Endothelial cell (in vitro differentiated cells): Measurements from ENCODE around the gene MANF. TPM values are rescaled to one million over a fixed set of nuclear protein-coding genes. Genes with fewer than 3 reads are reported as not detected.

Source experiments
- DNase-seq: peaks from one replicate; pipeline ENCODE4 v3.0.0; 2021; ENCODE audit warnings: low spot score
- H3K27ac Mint-ChIP-seq: one replicate; pipeline ENCODE4 v1.8.0; 2021; ENCODE audit warnings: mixed read lengths, inconsistent platforms; ENCODE audit not compliant: unreplicated experiment
- H3K27me3 Mint-ChIP-seq: one replicate; pipeline ENCODE4 v1.8.0; 2021; ENCODE audit warnings: mild to moderate bottlenecking, moderate library complexity, mixed read lengths, inconsistent platforms; ENCODE audit not compliant: unreplicated experiment
- H3K36me3 Mint-ChIP-seq: one replicate; pipeline ENCODE4 v1.8.0; 2021; ENCODE audit warnings: mild to moderate bottlenecking, low read depth, mixed read lengths, inconsistent platforms; ENCODE audit not compliant: unreplicated experiment
- H3K4me1 Mint-ChIP-seq: one replicate; pipeline ENCODE4 v1.8.0; 2021; ENCODE audit warnings: mild to moderate bottlenecking, mixed read lengths, inconsistent platforms; ENCODE audit not compliant: unreplicated experiment
- H3K4me3 Mint-ChIP-seq: one replicate; pipeline ENCODE4 v1.8.0; 2021; ENCODE audit warnings: mild to moderate bottlenecking, mixed read lengths, inconsistent platforms; ENCODE audit not compliant: unreplicated experiment
- H3K9me3 Mint-ChIP-seq: one replicate; pipeline ENCODE4 v1.8.0; 2021; ENCODE audit warnings: mixed read lengths, inconsistent platforms; ENCODE audit not compliant: unreplicated experiment
- total RNA-seq: library from RNA; stranded (reverse); fragmentation: NEBNext Ultra II Directional; extraction: Animal tissue kit (Norgen Biotek cat#: 25700); gene quantifications from one replicate; pipeline ENCODE4 v1.2.1, GENCODE V29; 2021; ENCODE audit not compliant: unreplicated experiment
- TF ChIP-seq, protein P1 (sequence below): fragments of 200-600 bp; sonication (generic); IDR thresholded peaks from one replicate; pipeline ENCODE4 v1.5.0; 2021; ENCODE audit warnings: antibody characterized with exemption; ENCODE audit not compliant: unreplicated experiment

Gene MANF
- total RNA-seq, 1 donor from 2014 or later = 131 TPM

GRCh38 chr3:51353131-51353530, 32.0 kb upstream of the MANF start:
- Mint-ChIP-seq H3K4me1 (no peaks in the 10 kb centered on the region), H3K36me3 (no peaks in the 10 kb centered on the region), H3K4me3 (no peak overlapping the region), H3K27ac (no peak overlapping the region), H3K27me3 (no peaks in the 10 kb centered on the region), H3K9me3 (no peaks in the 10 kb centered on the region)
- no peak for DNase-seq
- TF ChIP-seq, protein P1, sequence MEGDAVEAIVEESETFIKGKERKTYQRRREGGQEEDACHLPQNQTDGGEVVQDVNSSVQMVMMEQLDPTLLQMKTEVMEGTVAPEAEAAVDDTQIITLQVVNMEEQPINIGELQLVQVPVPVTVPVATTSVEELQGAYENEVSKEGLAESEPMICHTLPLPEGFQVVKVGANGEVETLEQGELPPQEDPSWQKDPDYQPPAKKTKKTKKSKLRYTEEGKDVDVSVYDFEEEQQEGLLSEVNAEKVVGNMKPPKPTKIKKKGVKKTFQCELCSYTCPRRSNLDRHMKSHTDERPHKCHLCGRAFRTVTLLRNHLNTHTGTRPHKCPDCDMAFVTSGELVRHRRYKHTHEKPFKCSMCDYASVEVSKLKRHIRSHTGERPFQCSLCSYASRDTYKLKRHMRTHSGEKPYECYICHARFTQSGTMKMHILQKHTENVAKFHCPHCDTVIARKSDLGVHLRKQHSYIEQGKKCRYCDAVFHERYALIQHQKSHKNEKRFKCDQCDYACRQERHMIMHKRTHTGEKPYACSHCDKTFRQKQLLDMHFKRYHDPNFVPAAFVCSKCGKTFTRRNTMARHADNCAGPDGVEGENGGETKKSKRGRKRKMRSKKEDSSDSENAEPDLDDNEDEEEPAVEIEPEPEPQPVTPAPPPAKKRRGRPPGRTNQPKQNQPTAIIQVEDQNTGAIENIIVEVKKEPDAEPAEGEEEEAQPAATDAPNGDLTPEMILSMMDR = no peak

GRCh38 chr3:51353691-51354090, 31.4 kb upstream of the MANF start:
- TF ChIP-seq, protein P1 = no peak
- no peak overlapping the region for H3K4me3 Mint-ChIP-seq
- no peaks in the 10 kb centered on the region for H3K27me3 Mint-ChIP-seq
- DNase-seq = no peak
- H3K27ac Mint-ChIP-seq = no peak overlapping the region
- H3K4me1 Mint-ChIP-seq = no peaks in the 10 kb centered on the region
- no peaks in the 10 kb centered on the region for H3K9me3 Mint-ChIP-seq
- H3K36me3 Mint-ChIP-seq = no peaks in the 10 kb centered on the region

DNA sequence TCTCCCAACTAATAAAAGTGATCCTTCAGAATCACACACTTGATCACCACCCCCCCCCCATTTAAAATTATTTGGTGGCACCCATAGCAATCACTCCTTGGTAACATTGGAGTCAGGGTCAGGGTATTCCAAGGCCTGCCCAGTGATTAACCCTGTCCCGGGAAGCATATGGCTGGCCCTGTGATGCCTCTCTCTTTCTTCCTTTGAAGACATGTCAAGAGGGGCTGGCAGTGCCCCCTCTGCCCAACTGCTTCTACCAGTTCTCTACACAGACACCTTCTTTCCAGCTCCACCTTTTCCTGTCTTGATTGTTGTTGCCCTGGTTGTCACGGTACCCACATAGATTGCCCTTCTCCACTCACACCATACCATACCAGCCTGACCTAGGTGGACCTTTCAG, 30.9 kb upstream of the MANF start:
- no peak overlapping the region for H3K27ac Mint-ChIP-seq
- H3K4me1 Mint-ChIP-seq = no peaks in the 10 kb centered on the region
- no peak overlapping the region for H3K4me3 Mint-ChIP-seq
- no peaks in the 10 kb centered on the region for H3K27me3 Mint-ChIP-seq
- H3K36me3 Mint-ChIP-seq = no peaks in the 10 kb centered on the region
- DNase-seq = no peak
- H3K9me3 Mint-ChIP-seq = no peaks in the 10 kb centered on the region
- TF ChIP-seq, protein P1 = no peak

DNA sequence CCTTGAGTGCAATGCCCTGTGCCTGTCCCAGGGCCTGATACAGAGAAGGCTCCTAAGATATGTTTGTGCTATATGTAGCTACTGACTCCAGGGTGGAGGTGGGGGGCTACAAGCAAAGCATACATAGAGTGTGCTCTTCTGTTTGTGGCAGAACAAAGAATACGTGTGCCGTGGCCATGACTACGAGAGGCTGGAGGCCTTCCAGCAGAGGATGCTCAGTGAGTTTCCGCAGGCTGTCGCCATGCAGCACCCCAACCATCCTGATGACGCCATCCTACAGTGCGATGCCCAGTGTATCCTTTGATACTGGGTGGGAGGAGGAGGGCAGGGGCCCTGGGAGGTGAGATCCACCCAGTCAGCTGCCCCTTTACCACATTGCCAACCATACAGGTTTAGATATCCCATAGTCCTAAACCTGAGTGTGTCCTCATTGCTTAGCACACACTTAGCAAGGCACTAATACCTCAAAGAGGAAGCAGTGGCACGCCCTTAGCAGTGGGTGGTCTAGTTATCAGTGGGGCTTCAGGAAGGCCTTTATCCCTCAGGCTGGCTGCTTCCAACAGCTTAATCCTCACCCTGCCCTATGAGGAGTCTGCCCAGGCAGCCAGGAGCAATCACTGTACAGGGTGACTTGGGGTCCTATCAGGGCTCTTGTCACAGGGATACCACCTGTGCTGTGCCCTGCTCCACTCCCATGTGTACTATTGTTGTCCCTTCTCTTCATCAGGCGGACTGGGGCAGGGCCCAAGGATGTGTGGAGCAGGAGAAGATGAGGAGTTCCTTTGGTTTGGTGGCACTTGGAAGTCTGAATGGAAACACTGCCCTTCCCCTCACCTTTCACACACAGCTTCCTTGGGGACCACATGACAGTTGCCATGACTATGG, 30.1 kb upstream of the MANF start:
- Mint-ChIP-seq H3K4me3 (no peak overlapping the region), H3K36me3 (no peaks in the 10 kb centered on the region), H3K4me1 (no peaks in the 10 kb centered on the region), H3K27me3 (no peaks in the 10 kb centered on the region), H3K9me3 (no peaks in the 10 kb centered on the region), H3K27ac (no peak overlapping the region)
- TF ChIP-seq, protein P1 = no peak
- DNase-seq = no peak

DNA sequence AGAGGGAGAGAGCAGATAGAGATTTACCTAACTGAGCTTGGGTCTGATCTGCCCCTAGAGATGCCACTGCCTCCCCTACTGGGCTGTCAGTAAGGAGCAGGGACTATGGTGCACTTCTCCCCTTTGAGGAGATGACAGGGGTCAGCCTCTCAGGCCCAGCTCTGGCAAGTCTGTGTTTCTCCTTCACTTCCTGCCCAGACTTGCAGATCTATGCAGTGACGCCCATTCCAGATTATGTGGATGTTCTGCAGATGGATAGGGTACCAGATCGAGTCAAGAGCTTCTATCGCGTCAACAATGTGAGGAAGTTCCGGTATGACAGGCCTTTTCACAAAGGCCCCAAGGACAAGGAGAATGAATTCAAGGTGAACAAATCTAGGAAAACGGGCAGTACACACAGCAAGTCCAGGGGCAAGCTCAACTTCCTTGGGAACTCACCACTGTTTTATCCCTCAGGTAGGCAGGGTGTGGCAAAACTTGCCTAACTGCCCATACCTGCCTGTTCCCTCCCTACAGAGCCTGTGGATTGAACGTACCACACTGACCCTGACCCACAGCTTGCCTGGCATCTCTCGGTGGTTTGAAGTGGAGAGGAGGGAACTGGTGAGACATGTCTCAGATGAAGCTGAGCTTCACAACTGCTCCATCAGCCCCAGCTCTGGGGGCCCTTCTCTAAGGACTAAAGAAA, 29.1 kb upstream of the MANF start:
- Mint-ChIP-seq H3K4me3 (no peak overlapping the region), H3K4me1 (no peaks in the 10 kb centered on the region), H3K9me3 (no peaks in the 10 kb centered on the region), H3K36me3 (no peaks in the 10 kb centered on the region), H3K27ac (no peak overlapping the region), H3K27me3 (no peaks in the 10 kb centered on the region)
- TF ChIP-seq, protein P1 = no peak
- DNase-seq = no peak
